ENCODE measurements around the gene TIGD2.

GRCh38 chr4:89072921-89073320 lies 38.4 kb upstream of the TIGD2 start:
- TF ChIP-seq CTCF (IDR thresholded peaks at IDR 0.05) = no peak
- no peak for TF ChIP-seq EP300 (IDR thresholded peaks at IDR 0.05)
- no peak for TF ChIP-seq POLR2A (IDR thresholded peaks at IDR 0.05)
